GM12878 (cell line): Measurements from ENCODE around the gene DNAAF5. TPM values are rescaled to one million over a fixed set of nuclear protein-coding genes. Genes with fewer than 3 reads are reported as not detected.

Source experiments
- ATAC-seq: fragments of 200-7000 bp; cut with Tn5 transposase; 3 replicates; pipeline ENCODE4 v1.9.1; 2020; ENCODE audit warnings: mild to moderate bottlenecking, moderate library complexity
- BruUV-seq: library from RNA; stranded (reverse); fragments of 400-500 nt; replicated peaks from 2 replicates; lab custom pipeline; 2021; lab: Mats Ljungman, UMichigan
- CTCF ChIA-PET: fragments of 300-600 bp; sonication (Branson Sonifier 250); formaldehyde crosslinking; extraction: SDS; loops from one replicate; lab custom pipeline; 2021; ENCODE audit warnings: inconsistent platforms; lab: Yijun Ruan, JAX
- POLR2A ChIA-PET: fragments of 350-600 bp; formaldehyde crosslinking; extraction: SDS; loops from one replicate; lab custom pipeline; 2021; ENCODE audit warnings: inconsistent platforms; lab: Charles Lee
- RAD21 ChIA-PET: fragments of 300-600 bp; sonication (Branson Sonifier 250); formaldehyde crosslinking; loops from one replicate; lab custom pipeline; 2023; ENCODE audit warnings: antibody characterized with exemption; ENCODE audit not compliant: unreplicated experiment; lab: Charles Lee
- SMC1A ChIA-PET: fragments of 300-600 bp; sonication (Branson Sonifier 250); formaldehyde crosslinking; loops from one replicate; lab custom pipeline; 2023; ENCODE audit not compliant: unreplicated experiment, uncharacterized antibody; lab: Charles Lee
- DNase-seq: peaks from one replicate; pipeline ENCODE4 v3.0.0-alpha.2; 2011; ENCODE audit warnings: low read depth, low spot score
- FAIRE-seq: peaks from 3 replicates; lab custom pipeline; 2011; peaks lifted over from hg19 to GRCh38; lab: Jason Lieb, UNC
- H2AFZ ChIP-seq: 2 replicates; pipeline ENCODE4 v1.6.0; 2011; ENCODE audit warnings: low read depth, low read length, control low read depth; ENCODE audit not compliant: control insufficient read depth
- H3K27ac ChIP-seq: 2 replicates; pipeline ENCODE4 v1.5.1; 2011; ENCODE audit warnings: control low read depth; ENCODE audit not compliant: control insufficient read depth, insufficient read depth
- H3K27me3 ChIP-seq, 2 experiments: replicated peaks in 1 of 2; 2 replicates each; pipeline versions ENCODE4 v1.6.0 to v1.6.1; 2011; ENCODE audit warnings: low read length in 1 of 2; ENCODE audit not compliant: control insufficient read depth in 2 of 2, insufficient read depth in 2 of 2
- H3K36me3 ChIP-seq, 2 experiments: 2 replicates each; pipeline ENCODE4 v1.5.1; 2011; ENCODE audit warnings: low read length in 1 of 2; ENCODE audit not compliant: control insufficient read depth in 2 of 2, insufficient read depth in 2 of 2
- H3K4me1 ChIP-seq: 2 replicates; pipeline ENCODE4 v1.6.1; 2011; ENCODE audit warnings: mild to moderate bottlenecking, low read length, moderate library complexity, mixed read lengths; ENCODE audit not compliant: control insufficient read depth, insufficient read depth
- H3K4me2 ChIP-seq: 2 replicates; pipeline ENCODE4 v1.6.0; 2011; ENCODE audit warnings: control low read depth; ENCODE audit not compliant: control insufficient read depth, insufficient read depth
- H3K4me3 ChIP-seq: fragments of 200-600 bp; sonication (generic); 2 replicates; pipeline ENCODE4 v1.5.1; 2016
- H3K79me2 ChIP-seq: 2 replicates; pipeline ENCODE4 v1.6.0; 2011; ENCODE audit warnings: low read length; ENCODE audit not compliant: control insufficient read depth, insufficient read depth
- H3K9ac ChIP-seq: 2 replicates; pipeline ENCODE4 v1.8.0; 2011; ENCODE audit warnings: low read length, control low read depth, mixed read lengths; ENCODE audit not compliant: control insufficient read depth, insufficient read depth
- H3K9me3 ChIP-seq: replicated peaks from 3 replicates; pipeline ENCODE4 v1.5.1; 2011; ENCODE audit warnings: mild to moderate bottlenecking, low read length; ENCODE audit not compliant: control insufficient read depth, insufficient read depth
- H4K20me1 ChIP-seq: 2 replicates; pipeline ENCODE4 v1.6.0; 2011; ENCODE audit not compliant: control insufficient read depth, insufficient read depth
- EGR1 ChIP-seq, 2 experiments: IDR thresholded peaks; 1 replicate in 1 of 2; 2 replicates in 1 of 2; pipeline ENCODE4 v1.6.1; 2011 to 2012; ENCODE audit warnings: low read depth in 2 of 2, low read length in 2 of 2, borderline replicate concordance in 1 of 2, mild to moderate bottlenecking in 1 of 2, moderate library complexity in 1 of 2
- KLF5 ChIP-seq: fragments of 450-650 bp; IDR thresholded peaks from 2 replicates; pipeline ENCODE4 v1.6.1; 2014; ENCODE audit warnings: mild to moderate bottlenecking; ENCODE audit not compliant: partially characterized antibody
- PAX5 ChIP-seq: IDR thresholded peaks from 2 replicates; pipeline ENCODE4 v1.6.1; 2011; ENCODE audit warnings: low read depth, low read length, borderline replicate concordance
- POLR2A ChIP-seq: IDR thresholded peaks from 2 replicates; pipeline ENCODE4 v1.6.1; 2011; ENCODE audit warnings: low read depth, mild to moderate bottlenecking, low read length
- WGBS: methylation state at CpG from one replicate; pipeline ENCODE4 v1.1.6; 2016; ENCODE audit warnings: low lambda C conversion rate; ENCODE audit not compliant: insufficient replicate concordance, insufficient coverage; ENCODE audit errors: missing lambda C conversion rate; 5-methylcytosine and 5-hydroxymethylcytosine counted together
- in situ Hi-C: fragments of 300-500 bp; cut with MboI; formaldehyde crosslinking; loops from 9 replicates; pipeline ENCODE4 v1.14.3; 2018; ENCODE audit warnings: mixed read lengths
- intact Hi-C: fragments of 100-400 bp; cut with micrococcal nuclease; formaldehyde crosslinking; loops from one replicate; pipeline ENCODE4 v1.14.2; 2022; ENCODE audit not compliant: unreplicated experiment
- polyA plus RNA-seq, 11 experiments: library from polyadenylated mRNA; depleted of rRNA in 4 of 11; unstranded in 6 of 11; stranded (reverse) in 5 of 11; fragments of >200 nt; fragmentation: Nextera tagmentation in 4 of 11; fragmentation: Illumina TruSeq in 1 of 11; extraction: Ambion mirVana in 4 of 11; extraction: Trizol in 1 of 11; gene quantifications; 1 replicate in 1 of 11; 2 replicates in 10 of 11; pipeline versions ENCODE4 v1.2.1 to v1.2.3, GENCODE V29; 2011 to 2016; ENCODE audit warnings: inconsistent platforms in 2 of 11, missing spikeins in 2 of 11, low read depth in 1 of 11
- total RNA-seq, 4 experiments: library from RNA; depleted of rRNA in 3 of 4; stranded (reverse); fragments of >200 nt in 3 of 4; fragmentation: Illumina TruSeq in 1 of 4; extraction: Trizol in 1 of 4; gene quantifications; 2 replicates each; pipeline versions ENCODE4 v1.2.1 to v1.2.3, GENCODE V29; 2013 to 2021
- TF ChIP-seq, protein P1 (sequence below): IDR thresholded peaks from 2 replicates; pipeline ENCODE4 v1.6.1; 2011; ENCODE audit warnings: low read depth, low read length, improper control_type of control experiment, borderline replicate concordance
- TF ChIP-seq, protein P2 (sequence below): IDR thresholded peaks from 2 replicates; pipeline ENCODE4 v1.6.1; 2011; ENCODE audit warnings: borderline replicate concordance, low read depth, mild to moderate bottlenecking, moderate library complexity, mixed read lengths, low read length; ENCODE audit not compliant: insufficient read depth; ENCODE audit errors: extremely low read length

The DNAAF5 gene
- total and polyA plus RNA-seq, 10 of the 15 experiments (the other 5 are each of a cell fraction or from before 2014, with no cell fraction given): 1.8 to 38.3 (median 9.2) TPM

GRCh38 chr7:727104-727805 is 756 bp downstream of the DNAAF5 start, which contains the start of gene PRKAR1B:
Gene PRKAR1B (minus strand): TSS chr7:727281. CDS start chr7:711505, 15,776 bp downstream.
- Histone ChIP-seq H4K20me1 (no peaks in the 10 kb centered on the region), H3K9me3 (peaks cover 3% of the 10 kb centered on the region; the same call in 2 of the 3 replicates), H3K27me3 (no peaks in the 10 kb centered on the region), H3K9ac (peak within 1 kb of the TSS; percentile 95), H3K4me1 (peaks cover 14% of the 10 kb centered on the region), H3K79me2 (peaks cover 26% of the 10 kb centered on the region), H3K36me3 (no peaks in the 10 kb centered on the region; a peak in 2 of 4 replicates), H3K4me2 (peak within 1 kb of the TSS; percentile 96), H2AFZ (peak within 1 kb of the TSS; percentile 64), H3K27ac (peak within 1 kb of the TSS; percentile 83), H3K4me3 (peak within 1 kb of the TSS; percentile 91)
- DNase-seq (no peak), ATAC-seq (peak; percentile 72), FAIRE-seq (no peak)
- ChIA-PET RAD21 (interaction anchor here (1.3 kb wide), 1 partner anchor 149 kb away, joined by 4 read pairs; the partner anchor contains the start of gene GET4), SMC1A (no interaction called here), CTCF (no interaction called here), POLR2A (no interaction called here)
- BruUV-seq: no TSS peak
- in situ Hi-C loops (no loop called here), intact Hi-C loops (loop anchor here (2.0 kb wide), 1 partner anchor 124 kb away; no protein-coding TSS in a partner anchor)
- TF ChIP-seq, protein P1, sequence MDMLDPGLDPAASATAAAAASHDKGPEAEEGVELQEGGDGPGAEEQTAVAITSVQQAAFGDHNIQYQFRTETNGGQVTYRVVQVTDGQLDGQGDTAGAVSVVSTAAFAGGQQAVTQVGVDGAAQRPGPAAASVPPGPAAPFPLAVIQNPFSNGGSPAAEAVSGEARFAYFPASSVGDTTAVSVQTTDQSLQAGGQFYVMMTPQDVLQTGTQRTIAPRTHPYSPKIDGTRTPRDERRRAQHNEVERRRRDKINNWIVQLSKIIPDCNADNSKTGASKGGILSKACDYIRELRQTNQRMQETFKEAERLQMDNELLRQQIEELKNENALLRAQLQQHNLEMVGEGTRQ: peak; percentile 16; the same call in 1 of the 2 replicates
- TF ChIP-seq, protein P2, sequence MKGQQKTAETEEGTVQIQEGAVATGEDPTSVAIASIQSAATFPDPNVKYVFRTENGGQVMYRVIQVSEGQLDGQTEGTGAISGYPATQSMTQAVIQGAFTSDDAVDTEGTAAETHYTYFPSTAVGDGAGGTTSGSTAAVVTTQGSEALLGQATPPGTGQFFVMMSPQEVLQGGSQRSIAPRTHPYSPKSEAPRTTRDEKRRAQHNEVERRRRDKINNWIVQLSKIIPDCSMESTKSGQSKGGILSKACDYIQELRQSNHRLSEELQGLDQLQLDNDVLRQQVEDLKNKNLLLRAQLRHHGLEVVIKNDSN: peak; percentile 54
- TF ChIP-seq EGR1 (IDR thresholded peaks at IDR 0.05; ENCODE audit: borderline replicate concordance in 1 of 2, low read depth in 2 of 2, low read length in 2 of 2): peak in 1 of 2 experiments; percentile 28; a peak in 1 of 3 replicates
- TF ChIP-seq POLR2A: 0 out of 2 replicates have a peak, but pooled peaks have one; percentile 43
- peak; percentile 58; the same call in 1 of the 2 replicates for TF ChIP-seq PAX5
- no peak for TF ChIP-seq KLF5
- 0% methylated on average over 16 of the region's 66 CpGs for WGBS
